HCT116 (cell line): ENCODE results near the gene FRMD4A. TPM values are rescaled to one million over a fixed set of nuclear protein-coding genes. Genes with fewer than 3 reads are reported as not detected.

Source experiments
- ATAC-seq: fragments of 200-7000 bp; cut with Tn5 transposase; 2 replicates; pipeline ENCODE4 v1.9.1; 2020; ENCODE audit warnings: mild to moderate bottlenecking, moderate library complexity
- BruUV-seq: library from RNA; stranded (reverse); fragments of 400-500 nt; replicated peaks from 2 replicates; lab custom pipeline; 2021; lab: Mats Ljungman, UMichigan
- CTCF ChIA-PET: fragments of 300-600 bp; sonication (Branson Sonifier 250); formaldehyde crosslinking; loops from one replicate; lab custom pipeline; 2021; ENCODE audit warnings: antibody characterized with exemption; lab: Charles Lee
- POLR2A ChIA-PET: fragments of 300-600, 350-600 bp; sonication (Branson Sonifier 250); formaldehyde crosslinking; loops from one replicate; lab custom pipeline; 2021; ENCODE audit warnings: antibody characterized with exemption; lab: Charles Lee
- RAD21 ChIA-PET, 2 experiments: fragments of 300-600 bp; sonication (Branson Sonifier 250); formaldehyde crosslinking; loops; one replicate each; lab custom pipeline; 2023; ENCODE audit warnings: low total read pairs in 2 of 2; ENCODE audit not compliant: uncharacterized antibody in 2 of 2, unreplicated experiment in 2 of 2, low non-redundant PET in 1 of 2; lab: Charles Lee
- DNase-seq: peaks from one replicate; pipeline ENCODE4 v3.0.0-alpha.2; 2010; ENCODE audit warnings: low read depth, low spot score
- H2AFZ ChIP-seq: fragments of 200-600 bp; shearing (Covaris generic), sonication (generic); 2 replicates; pipeline ENCODE4 v1.6.1; 2017; ENCODE audit warnings: low read depth, mixed run types, mixed read lengths, antibody characterized with exemption, low read length; ENCODE audit not compliant: poor library complexity, severe bottlenecking
- H3K27ac ChIP-seq: 2 replicates; pipeline ENCODE4 v1.5.1; 2012; ENCODE audit warnings: low read depth, low read length
- H3K27me3 ChIP-seq: fragments of 200-600 bp; sonication (generic); 2 replicates; pipeline ENCODE4 v1.6.1; 2016; ENCODE audit warnings: mixed run types, low read length, mixed read lengths; ENCODE audit not compliant: insufficient read depth
- H3K36me3 ChIP-seq, 2 experiments: fragments of 200-500 bp in 1 of 2; fragments of 200-600 bp in 1 of 2; sonication (Bioruptor generic) in 1 of 2; sonication (generic) in 1 of 2; 2 replicates each; pipeline versions ENCODE4 v1.5.1 to v1.6.1; 2014 to 2016; ENCODE audit warnings: low read length in 2 of 2, inconsistent platforms in 1 of 2, mixed read lengths in 1 of 2, mixed run types in 1 of 2; ENCODE audit not compliant: insufficient read depth in 2 of 2, control insufficient read depth in 1 of 2
- H3K4me1 ChIP-seq, 2 experiments: fragments of 200-600 bp in 1 of 2; sonication (generic) in 1 of 2; 2 replicates each; pipeline versions ENCODE4 v1.5.1 to v1.6.1; 2012 to 2017; ENCODE audit warnings: low read length in 2 of 2, inconsistent platforms in 1 of 2, mild to moderate bottlenecking in 1 of 2, mixed read lengths in 1 of 2, mixed run types in 1 of 2, moderate library complexity in 1 of 2; ENCODE audit not compliant: insufficient read depth in 2 of 2, control insufficient read depth in 1 of 2
- H3K4me2 ChIP-seq: fragments of 200-600 bp; sonication (generic); 2 replicates; pipeline ENCODE4 v1.6.1; 2017; ENCODE audit warnings: mixed run types, low read length, mixed read lengths
- H3K4me3 ChIP-seq, 2 experiments: fragments of 200-600 bp in 1 of 2; sonication (generic) in 1 of 2; replicated peaks in 1 of 2; 2 replicates each; pipeline ENCODE4 v1.5.1; 2011 to 2016; ENCODE audit warnings: low read length in 2 of 2, control low read depth in 1 of 2, low read depth in 1 of 2, mild to moderate bottlenecking in 1 of 2, mixed read lengths in 1 of 2, mixed run types in 1 of 2
- H3K79me2 ChIP-seq: fragments of 200-600 bp; sonication (generic); 2 replicates; pipeline ENCODE4 v1.6.1; 2017; ENCODE audit warnings: mild to moderate bottlenecking, mixed run types, low read length, moderate library complexity, mixed read lengths; ENCODE audit not compliant: insufficient read depth
- H3K9ac ChIP-seq: fragments of 200-600 bp; sonication (generic); 2 replicates; pipeline ENCODE4 v1.6.1; 2016; ENCODE audit warnings: low read length, mixed read lengths
- H3K9me2 ChIP-seq: fragments of 200-600 bp; sonication (generic), shearing (Covaris generic); 2 replicates; pipeline ENCODE4 v1.6.1; 2017; ENCODE audit warnings: mixed run types, mild to moderate bottlenecking, moderate library complexity; ENCODE audit not compliant: insufficient read depth
- H3K9me3 ChIP-seq, 2 experiments: fragments of 200-500 bp in 1 of 2; fragments of 200-600 bp in 1 of 2; sonication (Bioruptor generic) in 1 of 2; sonication (generic) in 1 of 2; 2 replicates each; pipeline ENCODE4 v1.6.1; 2014 to 2017; ENCODE audit warnings: low read length in 2 of 2, mixed read lengths in 2 of 2, inconsistent platforms in 1 of 2, low read depth in 1 of 2, mild to moderate bottlenecking in 1 of 2, mixed run types in 1 of 2, moderate library complexity in 1 of 2; ENCODE audit not compliant: control insufficient read depth in 1 of 2, insufficient read depth in 1 of 2
- H4K20me1 ChIP-seq: fragments of 200-600 bp; sonication (generic), shearing (Covaris generic); 2 replicates; pipeline ENCODE4 v1.6.1; 2017; ENCODE audit warnings: mixed run types, mild to moderate bottlenecking, moderate library complexity; ENCODE audit not compliant: insufficient read depth
- ATF3 ChIP-seq: IDR thresholded peaks from 2 replicates; pipeline ENCODE4 v1.6.1; 2012
- CBX3 ChIP-seq: IDR thresholded peaks from 2 replicates; pipeline ENCODE4 v1.6.1; 2012; ENCODE audit warnings: low read depth
- CEBPB ChIP-seq: IDR thresholded peaks from 2 replicates; pipeline ENCODE4 v1.6.1; 2012; ENCODE audit warnings: low read depth
- EGR1 ChIP-seq: IDR thresholded peaks from 2 replicates; pipeline ENCODE4 v1.6.1; 2012; ENCODE audit warnings: low read depth
- EZH2phosphoT487 ChIP-seq: fragments of 200-600 bp; IDR thresholded peaks from 2 replicates; pipeline ENCODE4 v1.6.1; 2018; ENCODE audit warnings: antibody characterized with exemption, borderline replicate concordance
- FOSL1 ChIP-seq: IDR thresholded peaks from 2 replicates; pipeline ENCODE4 v1.6.1; 2012; ENCODE audit warnings: low read depth
- MAX ChIP-seq: IDR thresholded peaks from 2 replicates; pipeline ENCODE4 v1.6.1; 2012
- POLR2A ChIP-seq: IDR thresholded peaks from 2 replicates; pipeline ENCODE4 v1.7.0; 2011; ENCODE audit warnings: borderline replicate concordance; ENCODE audit not compliant: insufficient read depth, insufficient read length; ENCODE audit errors: extremely low read depth
- POLR2AphosphoS5 ChIP-seq: IDR thresholded peaks from 2 replicates; pipeline ENCODE4 v1.6.1; 2011; ENCODE audit warnings: mild to moderate bottlenecking, low read depth, low read length, moderate library complexity
- RAD21 ChIP-seq: IDR thresholded peaks from 2 replicates; pipeline ENCODE4 v1.6.1; 2012; ENCODE audit warnings: low read depth, mild to moderate bottlenecking
- REST ChIP-seq: IDR thresholded peaks from 2 replicates; pipeline ENCODE4 v1.6.1; 2012; ENCODE audit warnings: low read depth
- SIN3A ChIP-seq: IDR thresholded peaks from 2 replicates; pipeline ENCODE4 v1.6.1; 2012; ENCODE audit warnings: low read depth
- SP1 ChIP-seq: IDR thresholded peaks from 2 replicates; pipeline ENCODE4 v1.6.1; 2012; ENCODE audit warnings: low read depth
- SRF ChIP-seq: IDR thresholded peaks from 2 replicates; pipeline ENCODE4 v1.6.1; 2012; ENCODE audit warnings: low read depth
- ZFX ChIP-seq: fragments of 450-650 bp; IDR thresholded peaks from 2 replicates; pipeline ENCODE4 v1.6.1; 2017
- ZNF274 ChIP-seq: fragments of 200-500 bp; sonication (Bioruptor generic); IDR thresholded peaks from 2 replicates; pipeline ENCODE4 v1.6.1; 2014; ENCODE audit warnings: mild to moderate bottlenecking, low read depth, low read length, inconsistent platforms
- intact Hi-C: fragments of 100-400 bp; cut with micrococcal nuclease; formaldehyde crosslinking; loops from 2 replicates; pipeline ENCODE4 v1.10.0; 2022
- total RNA-seq: library from RNA; stranded (reverse); gene quantifications from one replicate; pipeline ENCODE4 v1.2.1, GENCODE V29; 2021; ENCODE audit not compliant: unreplicated experiment
- TF ChIP-seq, protein P1 (sequence below): IDR thresholded peaks from 2 replicates; pipeline ENCODE4 v1.6.1; 2011; ENCODE audit warnings: mild to moderate bottlenecking, low read length, moderate library complexity; ENCODE audit not compliant: insufficient replicate concordance; ENCODE audit errors: extremely low read depth

Gene FRMD4A
- total RNA-seq, 1 experiment from 2014 or later, result 0.20 TPM

DNA sequence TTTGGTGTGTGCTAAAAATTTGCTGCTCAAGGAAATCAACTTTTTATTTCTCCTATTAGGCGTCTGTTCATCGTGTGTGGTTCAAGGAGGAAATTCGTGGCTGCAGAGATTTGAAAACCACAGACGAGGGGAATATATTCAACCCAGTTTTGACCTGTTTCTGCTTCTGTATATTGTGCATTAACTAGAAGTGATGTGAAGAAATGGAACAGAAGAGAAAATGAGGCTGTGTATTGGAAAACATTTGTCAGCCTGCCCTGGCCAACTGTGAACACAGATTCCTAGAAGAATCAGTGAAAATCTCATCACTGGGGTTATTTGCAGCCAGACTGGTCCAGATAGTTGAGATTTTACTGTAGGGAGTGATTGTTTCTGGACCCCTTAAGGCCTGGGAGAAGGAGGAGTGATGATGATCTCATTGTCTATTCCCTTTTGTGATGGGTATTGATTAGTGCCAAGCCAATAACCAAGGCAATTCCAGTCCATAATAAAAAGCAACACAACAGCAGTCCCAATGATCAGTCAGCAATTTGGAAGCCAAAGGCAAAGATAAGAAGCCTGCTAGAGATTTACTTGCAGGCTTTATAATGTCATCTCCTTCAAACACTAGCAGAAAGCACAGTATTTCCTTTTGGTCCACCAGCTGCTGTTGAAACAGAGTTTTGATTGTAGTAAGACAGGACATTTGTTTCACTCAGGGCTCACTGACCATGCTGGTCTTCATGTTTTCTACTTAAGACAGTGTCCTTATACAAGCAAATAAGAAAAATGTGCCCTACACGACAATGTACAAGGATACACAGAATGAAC is 404.5 kb downstream of the FRMD4A start:
- RAD21 ChIA-PET, result no interaction called here

More for the DNA sequence above, 404.5 kb downstream of the FRMD4A start:
- Histone ChIP-seq H4K20me1 (no peaks in the 10 kb centered on the region), H3K4me3 (no peak overlapping the region), H3K27me3 (no peaks in the 10 kb centered on the region), H3K9me3 (no peaks in the 10 kb centered on the region), H3K9me2 (no peaks in the 10 kb centered on the region), H2AFZ (no peak overlapping the region), H3K79me2 (no peaks in the 10 kb centered on the region), H3K9ac (no peak overlapping the region), H3K4me1 (no peaks in the 10 kb centered on the region), H3K4me2 (no peak overlapping the region), H3K36me3 (no peaks in the 10 kb centered on the region), H3K27ac (no peak overlapping the region)
- ATAC-seq (no peak), DNase-seq (no peak)
- intact Hi-C loops, result no loop called here
- TF ChIP-seq SRF (no peak), ZNF274 (no peak), REST (no peak), RAD21 (no peak), POLR2AphosphoS5 (no peak), SIN3A (no peak), EGR1 (no peak), POLR2A (no peak), ZFX (no peak), ATF3 (no peak), CBX3 (no peak), SP1 (no peak), EZH2phosphoT487 (no peak), MAX (no peak), FOSL1 (no peak), CEBPB (no peak)
- TF ChIP-seq, protein P1, sequence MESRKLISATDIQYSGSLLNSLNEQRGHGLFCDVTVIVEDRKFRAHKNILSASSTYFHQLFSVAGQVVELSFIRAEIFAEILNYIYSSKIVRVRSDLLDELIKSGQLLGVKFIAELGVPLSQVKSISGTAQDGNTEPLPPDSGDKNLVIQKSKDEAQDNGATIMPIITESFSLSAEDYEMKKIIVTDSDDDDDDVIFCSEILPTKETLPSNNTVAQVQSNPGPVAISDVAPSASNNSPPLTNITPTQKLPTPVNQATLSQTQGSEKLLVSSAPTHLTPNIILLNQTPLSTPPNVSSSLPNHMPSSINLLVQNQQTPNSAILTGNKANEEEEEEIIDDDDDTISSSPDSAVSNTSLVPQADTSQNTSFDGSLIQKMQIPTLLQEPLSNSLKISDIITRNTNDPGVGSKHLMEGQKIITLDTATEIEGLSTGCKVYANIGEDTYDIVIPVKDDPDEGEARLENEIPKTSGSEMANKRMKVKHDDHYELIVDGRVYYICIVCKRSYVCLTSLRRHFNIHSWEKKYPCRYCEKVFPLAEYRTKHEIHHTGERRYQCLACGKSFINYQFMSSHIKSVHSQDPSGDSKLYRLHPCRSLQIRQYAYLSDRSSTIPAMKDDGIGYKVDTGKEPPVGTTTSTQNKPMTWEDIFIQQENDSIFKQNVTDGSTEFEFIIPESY, result no peak
- POLR2A ChIA-PET, result no interaction called here
- no TSS peak for BruUV-seq
- CTCF ChIA-PET, result no interaction called here
